ENCODE measurements around the gene TUBG1. TPM values are rescaled to one million over a fixed set of nuclear protein-coding genes. Genes with fewer than 3 reads are reported as not detected.
A peak's percentile ranks its signal among the peaks of the same experiment; 100 is the strongest.
"Not testable (repeated sequence)": the region's sequence is repeated elsewhere in the genome, so short reads cannot be mapped to it uniquely, and the experiment has no call there.

The TUBG1 gene
- polyA plus RNA-seq, 10 donors: 29.7 to 39.5 (median 34.5) TPM

GRCh38 chr17:42618442-42619150 is 9.1 kb downstream of the TUBG1 start:
- peak; percentile 57 to 69 (median 58) for DNase-seq

GRCh38 chr17:42621987-42622386 is 12.5 kb downstream of the TUBG1 start:
- DNase-seq: not testable (repeated sequence)

GRCh38 chr17:42623271-42623670 is 13.8 kb downstream of the TUBG1 start:
- no peak for DNase-seq

- DNase-seq: no peak
These were observed 14.5 kb downstream of the TUBG1 start for GRCh38 chr17:42623732-42624596.

- DNase-seq: not testable (repeated sequence)
These were observed 17.7 kb downstream of the TUBG1 start for GRCh38 chr17:42627032-42627764.

GRCh38 chr17:42629411-42630009 is 20.0 kb downstream of the TUBG1 start:
- no peak for DNase-seq

GRCh38 chr17:42632949-42633444 is 23.5 kb downstream of the TUBG1 start:
- DNase-seq: no peak

GRCh38 chr17:42639525-42640113 is 30.1 kb downstream of the TUBG1 start:
- no peak for DNase-seq

GRCh38 chr17:42640121-42640520 is 30.6 kb downstream of the TUBG1 start:
- DNase-seq: no peak

- no peak for DNase-seq
These were observed 32.9 kb downstream of the TUBG1 start for GRCh38 chr17:42642336-42642735.

- no peak for DNase-seq
These were observed 38.3 kb downstream of the TUBG1 start for GRCh38 chr17:42647778-42648177.

GRCh38 chr17:42651392-42651791 is 41.9 kb downstream of the TUBG1 start:
- no peak for DNase-seq

GRCh38 chr17:42653179-42654124 is 44.0 kb downstream of the TUBG1 start:
- peak; percentile 81 to 94 (median 88) for DNase-seq

- no peak for DNase-seq
These were observed 46.0 kb downstream of the TUBG1 start for GRCh38 chr17:42655528-42655927.

GRCh38 chr17:42657824-42658588 is 48.5 kb downstream of the TUBG1 start:
- no peak for DNase-seq

GRCh38 chr17:42659079-42659931 is 49.8 kb downstream of the TUBG1 start, which contains the start of gene TUBG2:
Gene TUBG2 (plus strand): TSS chr17:42659284. CDS start chr17:42659504, 220 bp downstream.
- peak; percentile 88 to 95 (median 92) for DNase-seq

GRCh38 chr17:42659932-42660274 is 50.4 kb downstream of the TUBG1 start:
- not testable (repeated sequence) for DNase-seq

GRCh38 chr17:42660692-42661345 is 51.3 kb downstream of the TUBG1 start:
- DNase-seq: no peak
